Measurements from ENCODE around the gene USP6NL. TPM values are rescaled to one million over a fixed set of nuclear protein-coding genes. Genes with fewer than 3 reads are reported as not detected.

Gene USP6NL
- total RNA-seq, 1 experiment from 2014 or later = 24.6 TPM

DNA sequence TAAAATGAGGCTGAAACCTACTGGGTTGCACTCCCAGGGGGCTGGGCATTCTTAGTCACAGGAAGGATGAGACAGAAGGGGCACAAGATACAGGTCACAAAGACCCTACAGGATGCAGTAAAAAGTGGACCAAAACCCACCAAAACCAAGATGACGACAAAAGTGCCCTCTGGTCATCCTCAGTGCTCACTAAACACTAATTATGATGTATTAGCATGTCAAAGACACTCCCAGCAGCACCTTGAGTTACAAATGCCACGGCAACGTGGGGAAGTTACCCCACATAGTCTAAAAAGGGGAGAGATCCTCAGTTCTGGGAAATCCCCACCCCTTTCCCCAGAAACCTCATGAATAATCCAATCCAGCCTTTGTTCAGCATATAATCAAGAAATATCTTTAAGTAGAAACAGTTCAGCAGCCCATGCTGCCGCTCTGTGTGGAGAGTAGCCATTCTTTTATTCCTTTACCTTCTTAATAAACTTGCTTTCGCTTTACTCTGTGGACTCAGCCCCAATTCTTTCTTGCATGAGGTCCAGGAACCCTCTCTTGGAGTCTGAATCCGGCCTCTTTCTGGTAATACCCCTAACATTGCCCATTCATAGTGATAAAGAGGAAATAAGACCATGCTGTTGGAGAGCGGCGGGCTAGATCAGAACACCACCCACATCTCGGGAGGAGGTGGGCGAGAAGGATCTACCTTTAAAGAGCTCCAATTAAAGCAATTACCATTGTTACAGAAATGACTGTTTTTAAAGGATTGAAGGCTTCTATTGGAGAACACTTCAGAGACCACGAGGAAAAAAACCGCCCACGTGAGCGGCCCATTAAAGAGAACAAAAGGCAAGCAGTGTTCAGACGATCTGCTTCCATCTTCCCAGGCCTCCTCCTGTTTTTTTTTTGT lies 170.9 kb downstream of the USP6NL start:
- no peaks in the 10 kb centered on the region for H4K20me1 ChIP-seq (ENCODE audit: insufficient read depth)
- no peaks in the 10 kb centered on the region for H3K36me3 ChIP-seq (ENCODE audit: control insufficient read depth in 1 of 2, insufficient read depth in 2 of 2, low read length in 2 of 2)
- intact Hi-C loops (cut with micrococcal nuclease) = no loop called here
- H3K4me2 ChIP-seq (ENCODE audit: low read length) = no peak overlapping the region
- CTCF ChIA-PET = no interaction called here
- no peak overlapping the region for H2AFZ ChIP-seq (ENCODE audit: low read depth, low read length, poor library complexity, severe bottlenecking)
- TF ChIP-seq EGR1 (IDR thresholded peaks at IDR 0.05; ENCODE audit: low read depth) = no peak
- TF ChIP-seq MAX (IDR thresholded peaks at IDR 0.05) = no peak
- TF ChIP-seq, protein P1, sequence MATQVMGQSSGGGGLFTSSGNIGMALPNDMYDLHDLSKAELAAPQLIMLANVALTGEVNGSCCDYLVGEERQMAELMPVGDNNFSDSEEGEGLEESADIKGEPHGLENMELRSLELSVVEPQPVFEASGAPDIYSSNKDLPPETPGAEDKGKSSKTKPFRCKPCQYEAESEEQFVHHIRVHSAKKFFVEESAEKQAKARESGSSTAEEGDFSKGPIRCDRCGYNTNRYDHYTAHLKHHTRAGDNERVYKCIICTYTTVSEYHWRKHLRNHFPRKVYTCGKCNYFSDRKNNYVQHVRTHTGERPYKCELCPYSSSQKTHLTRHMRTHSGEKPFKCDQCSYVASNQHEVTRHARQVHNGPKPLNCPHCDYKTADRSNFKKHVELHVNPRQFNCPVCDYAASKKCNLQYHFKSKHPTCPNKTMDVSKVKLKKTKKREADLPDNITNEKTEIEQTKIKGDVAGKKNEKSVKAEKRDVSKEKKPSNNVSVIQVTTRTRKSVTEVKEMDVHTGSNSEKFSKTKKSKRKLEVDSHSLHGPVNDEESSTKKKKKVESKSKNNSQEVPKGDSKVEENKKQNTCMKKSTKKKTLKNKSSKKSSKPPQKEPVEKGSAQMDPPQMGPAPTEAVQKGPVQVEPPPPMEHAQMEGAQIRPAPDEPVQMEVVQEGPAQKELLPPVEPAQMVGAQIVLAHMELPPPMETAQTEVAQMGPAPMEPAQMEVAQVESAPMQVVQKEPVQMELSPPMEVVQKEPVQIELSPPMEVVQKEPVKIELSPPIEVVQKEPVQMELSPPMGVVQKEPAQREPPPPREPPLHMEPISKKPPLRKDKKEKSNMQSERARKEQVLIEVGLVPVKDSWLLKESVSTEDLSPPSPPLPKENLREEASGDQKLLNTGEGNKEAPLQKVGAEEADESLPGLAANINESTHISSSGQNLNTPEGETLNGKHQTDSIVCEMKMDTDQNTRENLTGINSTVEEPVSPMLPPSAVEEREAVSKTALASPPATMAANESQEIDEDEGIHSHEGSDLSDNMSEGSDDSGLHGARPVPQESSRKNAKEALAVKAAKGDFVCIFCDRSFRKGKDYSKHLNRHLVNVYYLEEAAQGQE (IDR thresholded peaks at IDR 0.05; ENCODE audit: low read depth) = no peak
- TF ChIP-seq SIN3A (IDR thresholded peaks at IDR 0.05; ENCODE audit: low read depth) = no peak
- DNase-seq (ENCODE audit: low read depth, low spot score) = no peak
- no TSS peak for BruUV-seq (replicated peaks)
- H3K9ac ChIP-seq (ENCODE audit: low read length) = no peak overlapping the region
- RAD21 ChIA-PET (ENCODE audit: low non-redundant PET in 1 of 2, low total read pairs in 2 of 2, uncharacterized antibody in 2 of 2, unreplicated experiment in 2 of 2) = no interaction called here
- H3K27me3 ChIP-seq (ENCODE audit: insufficient read depth, low read length) = no peaks in the 10 kb centered on the region; the same call in 1 of the 2 replicates
- H3K79me2 ChIP-seq (ENCODE audit: insufficient read depth, low read length) = no peaks in the 10 kb centered on the region
- H3K4me3 ChIP-seq (replicated peaks in 1 of 2; ENCODE audit: low read depth in 1 of 2, low read length in 2 of 2) = no peak overlapping the region
- H3K27ac ChIP-seq (ENCODE audit: low read depth, low read length) = no peak overlapping the region
- ATAC-seq = no peak
- H3K4me1 ChIP-seq (ENCODE audit: control insufficient read depth in 1 of 2, insufficient read depth in 2 of 2, low read length in 2 of 2) = no peaks in the 10 kb centered on the region
- POLR2A ChIA-PET = no interaction called here
- H3K9me3 ChIP-seq (ENCODE audit: control insufficient read depth in 1 of 2, insufficient read depth in 1 of 2, low read depth in 1 of 2, low read length in 2 of 2) = no peaks in the 10 kb centered on the region
- H3K9me2 ChIP-seq (ENCODE audit: insufficient read depth) = no peaks in the 10 kb centered on the region
